Skeletal muscle tissue (tissue), 4 donors: ENCODE results near the gene IQSEC3. TPM values are rescaled to one million over a fixed set of nuclear protein-coding genes. Genes with fewer than 3 reads are reported as not detected.
"Not testable (repeated sequence)": the region's sequence is repeated elsewhere in the genome, so short reads cannot be mapped to it uniquely, and the experiment has no call there.

Experiments used
- H3K27ac ChIP-seq: one replicate; pipeline ENCODE4 v1.7.0; 2013; ENCODE audit warnings: mild to moderate bottlenecking, low read depth, low read length, inconsistent platforms
- H3K27me3 ChIP-seq, 3 donors: one replicate each; pipeline ENCODE4 v1.7.0; 2013; ENCODE audit warnings: low read length in 3 of 3; ENCODE audit not compliant: control insufficient read depth in 3 of 3, insufficient read depth in 3 of 3
- H3K36me3 ChIP-seq, 3 donors: one replicate each; pipeline ENCODE4 v1.7.0; 2013; ENCODE audit warnings: low read length in 3 of 3; ENCODE audit not compliant: control insufficient read depth in 3 of 3, insufficient read depth in 3 of 3
- H3K4me1 ChIP-seq, 3 donors: one replicate each; pipeline ENCODE4 v1.7.0; 2013; ENCODE audit warnings: low read length in 3 of 3, mild to moderate bottlenecking in 3 of 3; ENCODE audit not compliant: control insufficient read depth in 3 of 3, insufficient read depth in 3 of 3
- H3K4me3 ChIP-seq, 3 donors: one replicate each; pipeline ENCODE4 v1.7.0; 2013; ENCODE audit warnings: low read length in 3 of 3
- H3K9ac ChIP-seq, 3 donors: one replicate each; pipeline ENCODE4 v1.7.0; 2013; ENCODE audit warnings: low read length in 3 of 3, mild to moderate bottlenecking in 3 of 3, moderate library complexity in 2 of 3, low read depth in 1 of 3
- H3K9me3 ChIP-seq, 3 donors: one replicate each; pipeline ENCODE4 v1.7.0; 2013; ENCODE audit warnings: low read length in 3 of 3; ENCODE audit not compliant: control insufficient read depth in 3 of 3
- total RNA-seq: library from RNA; depleted of rRNA; stranded (reverse); fragments of >200 nt; gene quantifications from one replicate; pipeline ENCODE4 v1.2.3, GENCODE V29; 2014
- donor health status: Osteomylitis.

Gene IQSEC3
- total RNA-seq, 1 donor from 2014 or later = 1.0 TPM

DNA sequence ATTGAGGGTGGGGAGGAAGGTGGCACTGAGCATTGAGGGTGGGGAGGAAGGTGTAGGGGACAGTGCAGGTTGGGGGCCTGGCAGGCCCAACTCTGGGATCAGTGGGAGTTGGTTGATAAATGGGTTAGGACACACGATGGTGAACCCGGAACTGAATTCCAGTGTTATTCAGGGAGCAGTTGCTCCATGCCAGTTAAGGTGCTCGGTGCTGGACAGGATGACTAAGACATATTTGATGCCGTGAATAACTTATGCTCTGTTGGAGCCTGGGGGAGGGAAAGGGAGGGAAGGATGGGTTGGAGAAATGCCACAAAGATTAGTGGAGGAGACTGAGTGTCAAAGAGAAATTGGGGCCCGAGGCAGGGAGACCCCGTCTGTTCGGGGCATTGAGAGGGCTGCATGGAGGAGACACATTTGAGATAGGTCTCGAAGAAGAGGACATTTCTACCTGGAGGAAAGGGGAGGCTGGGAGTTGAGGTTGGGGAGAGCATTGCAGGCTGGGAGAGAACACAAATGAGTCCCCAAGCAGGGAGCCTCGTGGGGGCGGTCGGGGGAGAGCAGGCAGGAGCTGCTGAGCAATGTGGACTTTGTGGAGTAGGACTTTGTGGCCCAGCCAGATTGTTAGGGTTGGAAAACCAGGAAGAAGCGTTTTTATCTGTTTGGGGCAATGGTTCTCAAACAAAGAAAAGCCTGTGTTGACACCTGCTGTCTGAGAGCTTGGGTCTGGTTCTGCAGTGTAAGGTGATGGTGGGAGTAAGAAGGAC, 65.3 kb downstream of the IQSEC3 start:
- Histone ChIP-seq H3K9me3 (no peaks in the 10 kb centered on the region), H3K36me3 (no peaks in the 10 kb centered on the region), H3K27me3 (peaks cover 0 to 30% (median 24%) of the 10 kb centered on the region in 3 donors), H3K9ac (no peak overlapping the region), H3K4me3 (no peak overlapping the region), H3K4me1 (peaks cover 0 to 2% (median 0%) of the 10 kb centered on the region in 3 donors), H3K27ac (no peak overlapping the region)

DNA sequence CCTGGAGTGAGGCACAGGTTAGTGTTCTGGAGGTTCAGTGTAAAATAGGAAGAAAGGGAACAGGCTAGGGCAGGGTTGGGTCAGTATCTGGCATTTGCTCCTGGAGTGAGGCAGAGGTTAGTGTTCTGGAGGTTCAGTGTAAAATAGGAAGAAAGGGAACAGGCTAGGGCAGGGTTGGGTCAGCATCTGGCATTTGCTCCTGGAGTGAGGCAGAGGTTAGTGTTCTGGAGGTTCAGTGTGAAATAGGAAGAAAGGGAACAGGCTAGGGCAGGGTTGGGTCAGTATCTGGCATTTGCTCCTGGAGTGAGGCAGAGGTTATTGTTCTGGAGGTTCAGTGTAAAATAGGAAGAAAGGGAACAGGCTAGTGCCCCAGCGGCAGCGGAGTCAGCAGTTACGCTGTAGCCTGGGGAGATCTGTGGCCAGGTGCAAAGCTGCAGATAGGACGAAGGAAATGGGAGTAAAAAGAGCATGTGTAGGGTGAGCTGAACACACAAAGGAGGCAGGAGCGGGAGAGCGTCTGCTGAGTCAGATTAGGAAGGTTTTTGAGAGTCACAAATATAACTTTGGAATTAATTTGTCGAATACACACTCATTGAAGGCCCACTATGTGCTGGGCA, 67.2 kb downstream of the IQSEC3 start:
- H3K27me3 ChIP-seq = peaks cover under 1 to 41% (median 25%) of the 10 kb centered on the region in 3 donors
- not testable (repeated sequence) for H3K4me1 ChIP-seq, H3K27ac ChIP-seq, H3K9me3 ChIP-seq, H3K4me3 ChIP-seq, H3K36me3 ChIP-seq, H3K9ac ChIP-seq

DNA sequence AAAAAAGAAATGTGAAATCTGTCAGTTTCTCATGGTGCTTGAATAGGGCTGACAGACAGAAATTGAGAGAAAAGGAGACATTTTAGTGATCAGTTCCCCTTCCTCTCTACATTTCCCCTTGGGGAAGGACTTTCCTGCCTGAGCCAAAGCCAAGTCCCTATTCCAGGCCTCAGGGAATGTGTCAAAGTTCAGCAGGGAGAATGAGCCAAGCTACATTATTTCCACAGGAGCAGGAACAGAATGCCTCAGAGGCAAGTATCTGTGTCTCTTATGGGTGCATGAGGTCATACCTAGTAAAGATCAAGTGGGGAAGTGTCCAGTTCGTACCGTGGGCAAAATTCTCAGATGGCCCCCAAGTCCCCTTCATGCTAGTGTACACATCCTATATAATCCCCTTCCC, 68.6 kb downstream of the IQSEC3 start:
- Histone ChIP-seq H3K27me3 (peaks cover 15 to 42% (median 34%) of the 10 kb centered on the region in 3 donors), H3K4me3 (no peak overlapping the region), H3K36me3 (no peaks in the 10 kb centered on the region), H3K9ac (no peak overlapping the region), H3K27ac (no peak overlapping the region), H3K9me3 (no peaks in the 10 kb centered on the region), H3K4me1 (peaks cover 9 to 10% (median 9%) of the 10 kb centered on the region in 3 donors)

DNA sequence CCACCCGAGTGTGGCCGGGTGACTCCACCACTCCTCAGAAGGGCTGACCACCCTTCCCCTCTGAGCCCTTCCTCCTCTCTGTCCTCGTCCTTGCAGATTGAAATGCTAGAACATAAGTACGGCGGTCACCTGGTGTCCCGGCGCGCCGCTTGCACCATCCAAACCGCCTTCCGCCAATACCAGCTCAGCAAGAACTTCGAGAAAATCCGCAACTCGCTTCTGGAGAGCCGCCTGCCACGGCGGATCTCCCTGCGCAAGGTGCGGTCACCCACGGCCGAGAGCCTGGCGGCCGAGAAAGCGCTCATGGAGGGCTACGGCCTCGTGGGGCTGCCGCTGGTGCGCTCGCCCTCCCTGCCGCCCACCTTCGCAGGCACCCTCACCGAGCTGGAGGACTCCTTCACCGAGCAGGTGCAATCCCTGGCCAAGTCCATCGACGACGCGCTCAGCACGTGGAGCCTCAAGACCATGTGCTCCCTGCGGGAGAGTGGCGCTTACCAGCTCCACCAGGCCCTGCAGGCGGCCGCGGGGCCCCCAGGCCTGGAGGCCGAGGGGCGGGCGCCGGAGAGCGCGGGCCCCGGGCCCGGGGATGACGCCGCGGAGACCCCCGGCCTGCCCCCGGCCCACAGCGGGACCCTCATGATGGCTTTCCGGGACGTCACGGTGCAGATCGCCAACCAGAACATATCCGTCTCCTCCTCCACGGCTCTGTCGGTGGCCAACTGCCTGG, 71.8 kb downstream of the IQSEC3 start:
- Histone ChIP-seq H3K27ac (no peak overlapping the region), H3K4me3 (peak overlapping the region in 1 of 3 donors; percentile 52)

DNA sequence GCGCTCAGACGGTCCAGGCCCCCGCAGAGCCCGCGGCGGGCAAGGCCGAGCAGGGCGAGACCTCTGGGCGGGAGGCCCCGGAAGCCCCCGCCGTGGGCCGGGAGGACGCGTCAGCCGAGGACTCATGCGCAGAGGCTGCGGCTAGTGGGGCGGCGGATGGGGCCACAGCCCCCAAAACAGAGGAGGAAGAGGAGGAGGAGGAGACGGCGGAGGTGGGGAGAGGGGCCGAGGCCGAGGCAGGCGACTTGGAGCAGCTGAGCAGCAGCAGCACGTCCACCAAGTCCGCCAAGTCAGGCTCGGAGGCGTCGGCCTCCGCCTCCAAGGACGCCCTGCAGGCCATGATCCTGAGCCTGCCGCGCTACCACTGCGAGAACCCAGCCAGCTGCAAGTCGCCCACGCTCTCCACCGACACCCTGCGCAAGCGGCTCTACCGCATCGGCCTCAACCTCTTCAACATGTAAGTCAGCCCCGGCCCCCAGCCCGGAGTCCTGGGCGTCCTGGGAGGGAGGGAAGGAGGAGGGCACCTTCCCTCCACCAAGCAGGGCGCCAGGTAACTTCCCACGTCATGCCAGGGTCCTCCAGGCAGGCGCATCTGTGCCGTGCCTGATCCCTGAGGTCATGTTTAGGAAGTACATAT, 72.4 kb downstream of the IQSEC3 start:
- Histone ChIP-seq H3K9me3 (no peaks in the 10 kb centered on the region), H3K27ac (no peak overlapping the region), H3K4me3 (peak overlapping the region; percentile 13 to 52 (median 31)), H3K9ac (no peak overlapping the region), H3K4me1 (peaks cover 9 to 10% (median 9%) of the 10 kb centered on the region in 3 donors), H3K27me3 (peaks cover 27 to 48% (median 35%) of the 10 kb centered on the region in 3 donors), H3K36me3 (no peaks in the 10 kb centered on the region)

More for the DNA sequence above, 71.8 kb downstream of the IQSEC3 start:
- Histone ChIP-seq H3K9me3 (no peaks in the 10 kb centered on the region), H3K9ac (no peak overlapping the region), H3K27me3 (peaks cover 27 to 48% (median 35%) of the 10 kb centered on the region in 3 donors), H3K36me3 (no peaks in the 10 kb centered on the region), H3K4me1 (peaks cover 9 to 10% (median 9%) of the 10 kb centered on the region in 3 donors)

DNA sequence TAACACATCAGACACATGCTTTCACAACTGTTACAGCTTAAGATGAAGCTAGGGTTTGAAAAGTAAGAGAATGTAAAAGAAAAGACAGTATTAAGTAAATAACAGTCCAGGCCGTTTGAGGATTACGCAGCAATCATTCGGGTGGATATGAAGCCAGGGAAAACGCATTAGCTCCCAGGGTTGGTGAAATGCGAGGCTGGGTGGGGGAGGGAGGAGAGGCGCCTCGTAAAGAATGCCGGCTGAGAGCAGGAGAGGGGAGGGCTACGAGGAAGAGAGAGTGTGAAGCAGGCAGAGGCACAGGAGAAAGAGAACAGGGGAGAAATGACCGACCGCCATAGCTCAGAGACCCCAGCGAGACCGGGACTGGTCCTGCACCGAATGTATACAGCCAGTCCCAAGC, 73.0 kb downstream of the IQSEC3 start:
- Histone ChIP-seq H3K27ac (no peak overlapping the region), H3K4me3 (peak overlapping the region in 2 of 3 donors; percentile 7 to 31)

DNA sequence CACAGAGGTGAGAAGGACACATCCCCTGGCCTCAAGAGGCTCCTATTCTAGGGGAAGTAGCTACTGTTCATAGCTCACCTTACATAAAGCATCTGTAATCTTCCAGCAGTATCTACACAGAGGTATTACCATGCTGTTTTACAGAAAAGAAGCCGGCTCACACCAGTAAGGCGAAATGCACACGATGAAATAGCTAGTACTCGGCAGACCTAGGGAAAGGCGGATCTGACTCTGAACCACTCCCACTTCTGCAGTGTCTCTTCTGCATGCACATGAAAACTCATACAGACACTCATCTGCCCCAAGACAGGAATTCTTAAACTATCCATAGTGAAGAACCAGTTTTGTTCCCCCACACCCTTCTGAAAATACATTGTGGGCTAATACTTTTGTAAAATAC, 73.6 kb downstream of the IQSEC3 start:
- Histone ChIP-seq H3K27ac (no peak overlapping the region), H3K4me1 (peaks cover 9 to 10% (median 9%) of the 10 kb centered on the region in 3 donors), H3K9me3 (no peaks in the 10 kb centered on the region), H3K36me3 (no peaks in the 10 kb centered on the region), H3K4me3 (no peak overlapping the region), H3K9ac (no peak overlapping the region), H3K27me3 (peaks cover 27 to 48% (median 35%) of the 10 kb centered on the region in 3 donors)

More for the DNA sequence above, 73.0 kb downstream of the IQSEC3 start:
- Histone ChIP-seq H3K4me1 (peaks cover 9 to 10% (median 9%) of the 10 kb centered on the region in 3 donors), H3K9me3 (no peaks in the 10 kb centered on the region), H3K36me3 (no peaks in the 10 kb centered on the region), H3K27me3 (peaks cover 27 to 48% (median 35%) of the 10 kb centered on the region in 3 donors), H3K9ac (no peak overlapping the region)

DNA sequence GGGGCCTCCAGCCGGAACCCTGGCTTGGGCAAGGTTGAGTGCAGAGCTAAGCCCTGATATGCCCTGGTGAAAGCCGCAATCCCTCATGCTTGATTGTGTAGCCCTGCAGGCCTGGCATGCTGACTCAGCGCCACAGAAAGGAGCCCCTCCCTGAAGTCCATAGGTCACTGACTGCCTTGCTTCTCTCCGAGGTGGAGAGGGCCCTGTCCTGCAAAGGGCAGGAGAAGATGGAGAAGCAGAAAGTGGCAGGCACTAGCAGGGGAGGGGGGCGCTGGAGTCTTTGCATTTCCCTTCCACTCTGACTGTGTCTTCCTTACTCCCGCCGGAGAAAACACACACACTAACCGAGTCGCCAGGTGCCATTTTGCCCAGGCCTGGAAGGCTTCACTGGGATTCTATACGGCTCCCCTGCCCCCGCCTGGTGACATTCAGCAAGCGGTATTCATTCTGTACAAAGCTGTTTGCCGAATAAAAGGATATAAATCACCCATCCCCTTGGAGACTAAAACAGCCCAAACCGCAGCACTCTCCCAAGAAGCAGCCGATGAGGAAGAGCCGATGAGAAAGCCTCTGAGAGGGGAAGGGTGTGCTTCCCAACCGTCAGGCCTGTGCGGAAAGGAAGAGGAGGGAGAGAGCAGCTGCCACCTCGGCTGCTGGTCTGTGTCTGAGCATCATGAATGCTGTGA, 77.5 kb downstream of the IQSEC3 start:
- H3K9ac ChIP-seq = no peak overlapping the region
- H3K4me1 ChIP-seq = peaks cover 5 to 11% (median 7%) of the 10 kb centered on the region in 3 donors
- no peak overlapping the region for H3K27ac ChIP-seq
- H3K36me3 ChIP-seq = no peaks in the 10 kb centered on the region
- H3K9me3 ChIP-seq = no peaks in the 10 kb centered on the region
- H3K4me3 ChIP-seq = no peak overlapping the region
- peaks cover 21 to 24% (median 23%) of the 10 kb centered on the region in 3 donors for H3K27me3 ChIP-seq

DNA sequence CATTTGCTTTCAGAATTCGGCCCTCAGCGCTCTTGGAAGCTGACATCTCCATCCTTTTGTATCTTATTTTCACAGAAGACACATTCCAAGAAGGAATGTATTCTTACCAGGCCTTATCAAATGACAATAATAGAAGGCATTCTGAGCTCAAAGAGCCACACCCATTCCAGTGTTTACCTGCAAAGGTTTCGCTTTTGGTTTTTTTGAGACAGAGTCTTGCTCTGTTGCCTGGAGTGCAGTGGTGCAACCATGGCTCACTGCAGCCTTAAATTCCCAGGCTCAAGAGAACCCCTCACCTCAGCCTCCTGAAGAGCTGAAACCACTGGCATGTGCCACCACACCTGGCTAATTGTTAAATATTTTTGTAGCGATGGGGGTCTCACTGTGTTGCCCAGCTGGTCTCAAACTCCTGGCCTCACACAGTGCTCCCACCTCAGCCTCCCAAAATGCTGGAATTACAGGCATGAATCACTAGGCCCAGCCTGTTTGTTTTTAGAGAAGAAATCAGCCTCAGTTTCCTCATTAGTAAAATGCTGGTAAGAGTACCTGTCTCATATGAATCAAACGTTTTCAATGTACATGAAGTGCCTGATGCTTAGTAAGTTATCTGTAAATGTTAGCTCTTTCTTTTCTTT, 78.2 kb downstream of the IQSEC3 start:
- H3K9me3 ChIP-seq = no peaks in the 10 kb centered on the region
- H3K4me1 ChIP-seq = peaks cover 2 to 5% (median 2%) of the 10 kb centered on the region in 3 donors
- H3K27me3 ChIP-seq = peaks cover 15 to 22% (median 16%) of the 10 kb centered on the region in 3 donors
- no peak overlapping the region for H3K4me3 ChIP-seq
- no peak overlapping the region for H3K9ac ChIP-seq
- H3K27ac ChIP-seq = no peak overlapping the region
- H3K36me3 ChIP-seq = no peaks in the 10 kb centered on the region
